Measurements from ENCODE around the gene ARHGEF28. TPM values are rescaled to one million over a fixed set of nuclear protein-coding genes. Genes with fewer than 3 reads are reported as not detected.

Gene ARHGEF28
- total and polyA plus RNA-seq, 8 donors, result 13.9 to 156 (median 55.7) TPM

DNA sequence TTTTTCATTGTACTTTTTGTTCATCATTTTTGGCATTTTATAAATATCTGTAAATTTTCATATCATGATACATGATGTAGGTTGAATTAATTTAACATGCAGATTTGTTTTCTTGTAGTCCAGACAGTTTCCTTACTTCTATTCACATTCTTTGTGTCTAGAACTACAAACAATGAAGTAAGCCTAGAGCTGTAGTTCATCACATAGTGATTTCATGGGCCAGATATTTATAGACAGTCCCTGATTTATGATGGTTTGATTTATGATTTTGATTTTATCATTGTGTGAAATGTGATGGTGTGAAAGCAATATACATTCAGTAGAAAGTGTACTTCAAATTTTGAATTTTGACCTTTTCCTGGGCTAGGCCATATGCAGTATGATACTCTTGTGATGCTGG is 139.0 kb downstream of the ARHGEF28 start:
- Histone ChIP-seq H3K36me3 (peaks cover 0 to 14% (median 5%) of the 10 kb centered on the region in 4 donors), H3K4me3 (no peak overlapping the region), H3K4me1 (peaks cover 0 to 9% (median 3%) of the 10 kb centered on the region in 4 donors), H3K27me3 (no peaks in the 10 kb centered on the region), H3K27ac (no peak overlapping the region), H3K9me3 (peaks cover 0 to 22% (median 10%) of the 10 kb centered on the region in 4 donors)
- TF ChIP-seq, protein P1, sequence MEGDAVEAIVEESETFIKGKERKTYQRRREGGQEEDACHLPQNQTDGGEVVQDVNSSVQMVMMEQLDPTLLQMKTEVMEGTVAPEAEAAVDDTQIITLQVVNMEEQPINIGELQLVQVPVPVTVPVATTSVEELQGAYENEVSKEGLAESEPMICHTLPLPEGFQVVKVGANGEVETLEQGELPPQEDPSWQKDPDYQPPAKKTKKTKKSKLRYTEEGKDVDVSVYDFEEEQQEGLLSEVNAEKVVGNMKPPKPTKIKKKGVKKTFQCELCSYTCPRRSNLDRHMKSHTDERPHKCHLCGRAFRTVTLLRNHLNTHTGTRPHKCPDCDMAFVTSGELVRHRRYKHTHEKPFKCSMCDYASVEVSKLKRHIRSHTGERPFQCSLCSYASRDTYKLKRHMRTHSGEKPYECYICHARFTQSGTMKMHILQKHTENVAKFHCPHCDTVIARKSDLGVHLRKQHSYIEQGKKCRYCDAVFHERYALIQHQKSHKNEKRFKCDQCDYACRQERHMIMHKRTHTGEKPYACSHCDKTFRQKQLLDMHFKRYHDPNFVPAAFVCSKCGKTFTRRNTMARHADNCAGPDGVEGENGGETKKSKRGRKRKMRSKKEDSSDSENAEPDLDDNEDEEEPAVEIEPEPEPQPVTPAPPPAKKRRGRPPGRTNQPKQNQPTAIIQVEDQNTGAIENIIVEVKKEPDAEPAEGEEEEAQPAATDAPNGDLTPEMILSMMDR (IDR thresholded peaks at IDR 0.05), result no peak
- TF ChIP-seq EP300 (IDR thresholded peaks at IDR 0.05) (no peak), POLR2A (IDR thresholded peaks at IDR 0.05) (no peak), POLR2AphosphoS5 (IDR thresholded peaks at IDR 0.05) (no peak)
- DNase-seq, result no peak
- intact Hi-C loops (cut with DNase I; ENCODE audit: low total_unique reads), result no loop called here

DNA sequence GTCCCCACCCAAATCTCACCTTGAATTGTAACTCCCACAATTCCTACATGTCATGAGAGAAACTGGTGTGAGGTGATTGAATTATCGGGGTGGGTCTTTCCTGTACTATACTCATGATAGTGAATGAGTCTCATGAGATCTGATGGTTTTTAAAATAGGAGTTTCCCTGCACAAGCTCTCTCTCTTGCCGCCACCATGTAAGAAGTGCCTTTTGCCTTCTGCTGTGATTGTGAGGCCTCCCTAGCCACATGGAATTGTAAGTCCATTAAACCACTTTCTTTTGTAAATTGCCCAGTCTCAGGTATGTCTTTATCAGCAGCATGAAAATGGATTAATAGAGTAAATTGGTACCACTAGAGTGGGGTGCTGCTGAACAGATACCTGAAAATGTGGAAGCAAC is 140.9 kb downstream of the ARHGEF28 start:
- no peak for TF ChIP-seq EP300 (IDR thresholded peaks at IDR 0.05)
- TF ChIP-seq, protein P1 (IDR thresholded peaks at IDR 0.05), result no peak
- TF ChIP-seq POLR2A (IDR thresholded peaks at IDR 0.05), result no peak
- TF ChIP-seq POLR2AphosphoS5 (IDR thresholded peaks at IDR 0.05), result no peak
- H3K27ac ChIP-seq, result no peak overlapping the region
- no peak overlapping the region for H3K4me3 ChIP-seq
- intact Hi-C loops (cut with DNase I; ENCODE audit: low total_unique reads), result no loop called here
- WGBS, 5 donors, result 97 to 99% (median 98%) methylated on average over 2 of the region's 2 CpGs
- H3K36me3 ChIP-seq, result peaks cover 0 to 14% (median 5%) of the 10 kb centered on the region in 4 donors
- H3K9me3 ChIP-seq, result peaks cover 0 to 22% (median 10%) of the 10 kb centered on the region in 4 donors
- H3K4me1 ChIP-seq, result peaks cover 3 to 13% (median 7%) of the 10 kb centered on the region in 4 donors
- DNase-seq, result no peak
- no peaks in the 10 kb centered on the region for H3K27me3 ChIP-seq

DNA sequence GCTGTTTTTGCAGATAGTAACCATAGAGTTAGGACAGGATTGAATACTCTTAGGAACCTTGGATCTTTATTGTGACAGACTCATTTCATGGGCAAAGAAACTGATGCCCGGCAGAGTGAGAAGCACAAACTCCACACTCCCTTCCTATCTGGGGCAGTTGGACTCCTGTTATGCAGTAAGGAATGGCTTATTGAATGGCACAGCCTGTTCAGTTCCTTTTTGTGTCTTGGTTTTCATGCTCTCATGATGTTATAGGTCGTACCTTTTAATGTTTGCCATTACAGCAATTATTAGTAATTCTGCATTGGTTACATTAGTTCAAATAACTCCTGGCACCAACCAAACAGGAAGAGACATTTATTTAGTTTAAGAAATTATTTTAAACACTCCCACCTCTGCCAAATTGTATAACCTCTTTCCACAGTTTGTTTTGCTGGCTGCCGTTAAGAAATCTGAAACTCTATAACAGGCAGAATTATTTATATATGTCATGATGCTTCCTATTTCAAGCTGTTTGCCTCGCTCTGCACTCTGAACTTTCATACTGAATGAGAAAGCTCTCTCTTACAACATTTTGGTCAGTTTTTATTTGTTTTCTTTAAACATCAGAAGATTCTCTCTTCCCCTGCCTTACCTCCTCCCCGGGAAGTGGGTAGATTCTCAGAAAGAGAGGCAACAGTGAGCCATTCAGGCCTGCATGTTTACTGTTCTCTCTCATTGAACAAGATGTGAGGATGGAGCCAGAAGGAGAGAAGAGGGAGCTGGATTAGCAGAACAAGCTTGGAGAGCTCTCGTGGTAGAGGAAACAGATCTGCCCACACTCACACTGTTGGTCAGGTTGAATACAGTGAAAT is 144.4 kb downstream of the ARHGEF28 start:
- Histone ChIP-seq H3K27me3 (no peaks in the 10 kb centered on the region), H3K4me1 (peaks cover 3 to 13% (median 7%) of the 10 kb centered on the region in 4 donors), H3K9me3 (peaks cover 0 to 22% (median 10%) of the 10 kb centered on the region in 4 donors), H3K36me3 (peaks cover 0 to 18% (median 12%) of the 10 kb centered on the region in 4 donors), H3K4me3 (no peak overlapping the region), H3K27ac (peak overlapping the region in 1 of 5 donors; percentile 24)
- WGBS, 5 donors, result 22 to 41% (median 25%) methylated on average over 6 of the region's 6 CpGs
- DNase-seq, result no peak
- TF ChIP-seq EP300 (IDR thresholded peaks at IDR 0.05), result no peak
- TF ChIP-seq, protein P1 (IDR thresholded peaks at IDR 0.05), result no peak
- no peak for TF ChIP-seq POLR2A (IDR thresholded peaks at IDR 0.05)
- TF ChIP-seq POLR2AphosphoS5 (IDR thresholded peaks at IDR 0.05), result no peak
- intact Hi-C loops (cut with DNase I; ENCODE audit: low total_unique reads), result no loop called here

DNA sequence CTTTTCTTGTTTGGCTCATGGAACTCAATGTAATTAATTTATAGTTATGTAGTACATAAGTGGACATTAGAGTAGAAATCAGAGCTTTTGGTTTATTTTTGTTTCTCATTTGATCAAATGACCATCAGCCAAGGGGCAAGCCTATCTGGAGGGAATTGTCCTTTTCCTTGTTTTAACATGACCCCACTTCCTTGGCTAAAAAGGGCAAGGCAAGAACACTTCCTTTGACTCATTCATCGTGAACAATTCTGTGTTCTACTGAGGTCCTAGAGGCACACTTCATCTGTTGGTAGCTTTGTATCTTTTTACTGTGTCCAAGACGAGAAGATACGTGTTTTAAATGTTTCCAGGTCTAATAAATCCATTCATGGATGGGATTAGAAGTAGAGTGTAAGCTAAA is 148.9 kb downstream of the ARHGEF28 start:
- H3K9me3 ChIP-seq, result no peaks in the 10 kb centered on the region
- H3K27ac ChIP-seq, result no peak overlapping the region
- H3K36me3 ChIP-seq, result peaks cover 0 to 39% (median 12%) of the 10 kb centered on the region in 4 donors
- no peak for DNase-seq
- no peak for TF ChIP-seq POLR2AphosphoS5 (IDR thresholded peaks at IDR 0.05)
- intact Hi-C loops (cut with DNase I; ENCODE audit: low total_unique reads), result no loop called here
- H3K27me3 ChIP-seq, result no peaks in the 10 kb centered on the region
- H3K4me1 ChIP-seq, result peaks cover 3 to 10% (median 5%) of the 10 kb centered on the region in 4 donors
- WGBS, 5 donors, result 76 to 89% (median 88%) methylated on average over 3 of the region's 3 CpGs
- no peak overlapping the region for H3K4me3 ChIP-seq

DNA sequence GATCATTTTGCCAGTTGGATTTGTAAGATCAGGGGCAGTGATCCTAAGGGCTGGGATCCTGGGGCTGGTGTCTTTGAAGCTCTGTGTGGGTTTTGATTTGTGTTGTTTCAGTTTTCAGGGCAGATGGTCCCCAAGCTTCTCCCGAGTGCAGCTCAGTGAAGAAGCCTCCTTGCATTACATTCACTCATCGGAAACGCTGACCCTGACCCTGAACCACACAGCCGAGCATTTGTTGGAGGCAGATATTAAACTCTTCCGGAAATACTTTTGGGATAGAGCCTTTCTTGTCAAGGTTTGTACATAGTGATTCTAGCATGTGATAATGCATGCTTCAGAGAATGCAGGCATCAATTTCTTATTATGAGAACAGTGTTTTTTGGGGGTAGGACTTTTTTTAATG is 150.4 kb downstream of the ARHGEF28 start:
- intact Hi-C loops (cut with DNase I; ENCODE audit: low total_unique reads), result no loop called here
- H3K27ac ChIP-seq, result no peak overlapping the region
- no peaks in the 10 kb centered on the region for H3K27me3 ChIP-seq
- 81 to 95% (median 88%) methylated on average over 5 of the region's 5 CpGs for WGBS, 5 donors
- no peak overlapping the region for H3K4me3 ChIP-seq
- no peak for DNase-seq
- no peaks in the 10 kb centered on the region for H3K4me1 ChIP-seq
- no peaks in the 10 kb centered on the region for H3K9me3 ChIP-seq
- peaks cover 0 to 53% (median 21%) of the 10 kb centered on the region in 4 donors for H3K36me3 ChIP-seq
- no peak for TF ChIP-seq EP300 (IDR thresholded peaks at IDR 0.05)
- TF ChIP-seq POLR2AphosphoS5 (IDR thresholded peaks at IDR 0.05), result no peak
- no peak for TF ChIP-seq POLR2A (IDR thresholded peaks at IDR 0.05)
- TF ChIP-seq, protein P1 (IDR thresholded peaks at IDR 0.05), result no peak
